Ishikawa (cell line): ENCODE measurements around the gene SLC47A1.

Experiments
- CEBPB ChIP-seq: IDR thresholded peaks from 2 replicates; pipeline ENCODE4 v1.6.1; 2012
- CREB1 ChIP-seq: IDR thresholded peaks from 2 replicates; pipeline ENCODE4 v1.6.1; 2012; ENCODE audit warnings: low read depth
- EGR1 ChIP-seq: IDR thresholded peaks from 2 replicates; pipeline ENCODE4 v1.6.1; 2012
- EP300 ChIP-seq: IDR thresholded peaks from 2 replicates; pipeline ENCODE4 v1.6.1; 2012; ENCODE audit warnings: borderline replicate concordance
- FOXM1 ChIP-seq: IDR thresholded peaks from 2 replicates; pipeline ENCODE4 v1.6.1; 2012; ENCODE audit warnings: low read depth, borderline replicate concordance
- MAX ChIP-seq: IDR thresholded peaks from 2 replicates; pipeline ENCODE4 v1.6.1; 2012
- NFIC ChIP-seq: IDR thresholded peaks from 2 replicates; pipeline ENCODE4 v1.6.1; 2012
- RAD21 ChIP-seq: IDR thresholded peaks from 2 replicates; pipeline ENCODE4 v1.6.1; 2012; ENCODE audit warnings: low read depth
- REST ChIP-seq: IDR thresholded peaks from 2 replicates; pipeline ENCODE4 v1.6.1; 2012; ENCODE audit warnings: low read depth, mild to moderate bottlenecking
- TAF1 ChIP-seq: IDR thresholded peaks from 2 replicates; pipeline ENCODE4 v1.6.1; 2012; ENCODE audit warnings: low read depth, mild to moderate bottlenecking
- TCF12 ChIP-seq: IDR thresholded peaks from 2 replicates; pipeline ENCODE4 v1.6.1; 2012; ENCODE audit warnings: low read depth
- TEAD4 ChIP-seq: IDR thresholded peaks from 2 replicates; pipeline ENCODE4 v1.6.1; 2012
- USF1 ChIP-seq: IDR thresholded peaks from 2 replicates; pipeline ENCODE4 v1.6.1; 2012
- YY1 ChIP-seq: IDR thresholded peaks from 2 replicates; pipeline ENCODE4 v1.6.1; 2012; ENCODE audit warnings: low read depth
- ZBTB7A ChIP-seq: IDR thresholded peaks from 2 replicates; pipeline ENCODE4 v1.6.1; 2012; ENCODE audit warnings: low read depth

SLC47A1 gene

GRCh38 chr17:19551165-19551564 is 17.5 kb downstream of the SLC47A1 start:
- TF ChIP-seq YY1 (no peak), NFIC (no peak), ZBTB7A (no peak), MAX (no peak), REST (no peak), TCF12 (no peak)

GRCh38 chr17:19551591-19552148 is 18.0 kb downstream of the SLC47A1 start:
- TF ChIP-seq ZBTB7A = no peak
- no peak for TF ChIP-seq EGR1
- TF ChIP-seq NFIC = no peak
- no peak for TF ChIP-seq TEAD4

- no peak for TF ChIP-seq YY1
- TF ChIP-seq MAX = no peak
- no peak for TF ChIP-seq USF1
- no peak for TF ChIP-seq CREB1
- TF ChIP-seq REST = no peak
- TF ChIP-seq RAD21 = no peak
- no peak for TF ChIP-seq TCF12
- TF ChIP-seq TEAD4 = no peak
- no peak for TF ChIP-seq CEBPB
These were observed 19.4 kb downstream of the SLC47A1 start for GRCh38 chr17:19553036-19553435.

- TF ChIP-seq FOXM1 (no peak), NFIC (no peak)
These were observed 20.7 kb downstream of the SLC47A1 start for GRCh38 chr17:19554393-19554792.

- TF ChIP-seq EP300 = no peak
- TF ChIP-seq REST = no peak
- TF ChIP-seq ZBTB7A = no peak
- TF ChIP-seq MAX = no peak
- TF ChIP-seq EGR1 = no peak
- TF ChIP-seq RAD21 = no peak
- no peak for TF ChIP-seq TEAD4
- no peak for TF ChIP-seq CEBPB
- TF ChIP-seq TCF12 = no peak
- TF ChIP-seq USF1 = no peak
- TF ChIP-seq NFIC = no peak
- TF ChIP-seq YY1 = no peak
- TF ChIP-seq FOXM1 = no peak
- no peak for TF ChIP-seq CREB1
- no peak for TF ChIP-seq TAF1
These were observed 22.1 kb downstream of the SLC47A1 start for GRCh38 chr17:19555746-19556145.

GRCh38 chr17:19558946-19559345 is 25.3 kb downstream of the SLC47A1 start:
- TF ChIP-seq YY1 (no peak), EP300 (no peak), TCF12 (no peak), RAD21 (no peak)
